Stimulated activated CD4-positive, alpha-beta T cell treated with anti-CD3 and anti-CD28 coated beads, Interleukin-12 subunit alpha, Interleukin-12 subunit beta, amount 100 ng/mL, for 4 hours (primary cell): Measurements from ENCODE around the gene PAIP1.
"Not testable (repeated sequence)": the region's sequence is repeated elsewhere in the genome, so short reads cannot be mapped to it uniquely, and the experiment has no call there.

Source experiments
- DNase-seq: peaks from one replicate; pipeline ENCODE4 v3.0.0-alpha.2; 2020

The PAIP1 gene

GRCh38 chr5:43570450-43571158, 13.7 kb upstream of the PAIP1 start:
- DNase-seq: no peak

- DNase-seq: no peak
Measured at GRCh38 chr5:43569236-43569746, 12.4 kb upstream of the PAIP1 start.

- DNase-seq: no peak
Measured at GRCh38 chr5:43567967-43568366, 11.1 kb upstream of the PAIP1 start.

- no peak for DNase-seq
Measured at GRCh38 chr5:43565043-43565442, 8.2 kb upstream of the PAIP1 start.

- DNase-seq: no peak
Measured at GRCh38 chr5:43564289-43564850, 7.5 kb upstream of the PAIP1 start.

GRCh38 chr5:43563321-43563720, 6.4 kb upstream of the PAIP1 start:
- no peak for DNase-seq

- no peak for DNase-seq
Measured at GRCh38 chr5:43561356-43561755, 4.5 kb upstream of the PAIP1 start.

GRCh38 chr5:43560128-43560527, 3.3 kb upstream of the PAIP1 start:
- no peak for DNase-seq

- not testable (repeated sequence) for DNase-seq
Measured at GRCh38 chr5:43556607-43556856, 345 bp downstream of the PAIP1 start.

- peak; percentile 45 for DNase-seq
Measured at GRCh38 chr5:43555895-43556606, 826 bp downstream of the PAIP1 start.

GRCh38 chr5:43554497-43554896, 2.4 kb downstream of the PAIP1 start:
- no peak for DNase-seq

- no peak for DNase-seq
Measured at GRCh38 chr5:43553381-43553780, 3.5 kb downstream of the PAIP1 start.

- DNase-seq: no peak
Measured at GRCh38 chr5:43551731-43552130, 5.1 kb downstream of the PAIP1 start.

- DNase-seq: not testable (repeated sequence)
Measured at GRCh38 chr5:43549272-43549671, 7.6 kb downstream of the PAIP1 start.

GRCh38 chr5:43548358-43548757, 8.5 kb downstream of the PAIP1 start:
- no peak for DNase-seq

GRCh38 chr5:43547532-43547931, 9.3 kb downstream of the PAIP1 start:
- DNase-seq: no peak

- DNase-seq: no peak
Measured at GRCh38 chr5:43543434-43543833, 13.4 kb downstream of the PAIP1 start.

GRCh38 chr5:43540746-43541145, 16.1 kb downstream of the PAIP1 start:
- no peak for DNase-seq

- no peak for DNase-seq
Measured at GRCh38 chr5:43536972-43537371, 19.9 kb downstream of the PAIP1 start.

GRCh38 chr5:43533646-43534045, 23.2 kb downstream of the PAIP1 start:
- DNase-seq: no peak

GRCh38 chr5:43530648-43531047, 26.2 kb downstream of the PAIP1 start:
- DNase-seq: no peak

- DNase-seq: no peak
Measured at GRCh38 chr5:43523662-43524072, 33.2 kb downstream of the PAIP1 start.

- DNase-seq: no peak
Measured at GRCh38 chr5:43520615-43521014, 36.3 kb downstream of the PAIP1 start.

- DNase-seq: no peak
Measured at GRCh38 chr5:43515678-43516048, 41.2 kb downstream of the PAIP1 start.
